LNCaP clone FGC (cell line): ENCODE measurements around the gene KRTAP4-1.
"Not testable (repeated sequence)": the region's sequence is repeated elsewhere in the genome, so short reads cannot be mapped to it uniquely, and the experiment has no call there.

Experiments used
- DNase-seq: peaks from one replicate; pipeline ENCODE4 v3.0.0-alpha.2; 2011; ENCODE audit warnings: low read depth
- H3K4me3 ChIP-seq: 2 replicates; pipeline ENCODE4 v1.5.1; 2011; ENCODE audit warnings: mild to moderate bottlenecking, low read depth, low read length, control low read depth
- TF ChIP-seq, protein P1 (sequence below): IDR thresholded peaks from 2 replicates; pipeline ENCODE4 v1.5.1; 2012; ENCODE audit warnings: mild to moderate bottlenecking; ENCODE audit not compliant: control insufficient read depth, insufficient read depth; ENCODE audit errors: extremely low read depth

Gene KRTAP4-1

DNA sequence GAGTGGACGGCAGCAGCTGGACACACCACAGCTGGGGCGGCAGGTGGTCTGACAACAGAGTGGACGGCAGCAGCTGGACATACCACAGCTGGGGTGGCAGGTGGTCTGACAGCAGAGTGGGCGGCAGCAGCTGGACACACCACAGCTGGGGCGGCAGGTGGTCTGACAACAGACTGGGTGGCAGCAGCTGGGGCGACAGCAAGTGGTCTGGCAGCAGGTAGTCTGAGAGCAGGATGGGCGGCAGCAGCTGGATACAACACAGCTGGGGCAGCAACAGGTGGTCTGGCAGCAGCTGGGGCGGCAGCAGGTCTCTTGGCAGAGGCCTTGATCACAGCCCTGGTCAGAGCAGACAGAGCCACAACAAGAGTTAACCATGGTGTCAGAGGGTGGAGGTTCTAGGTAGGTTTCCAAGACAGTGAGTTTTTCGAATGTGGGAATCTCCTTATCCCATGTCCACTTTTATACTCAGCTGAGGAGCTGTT is at the start of gene KRTAP4-1:
TSS of gene KRTAP4-1 (minus strand) at position 432 of the 482 bp plus-strand sequence. CDS start at position 375, 57 bp downstream.
- TF ChIP-seq, protein P1, sequence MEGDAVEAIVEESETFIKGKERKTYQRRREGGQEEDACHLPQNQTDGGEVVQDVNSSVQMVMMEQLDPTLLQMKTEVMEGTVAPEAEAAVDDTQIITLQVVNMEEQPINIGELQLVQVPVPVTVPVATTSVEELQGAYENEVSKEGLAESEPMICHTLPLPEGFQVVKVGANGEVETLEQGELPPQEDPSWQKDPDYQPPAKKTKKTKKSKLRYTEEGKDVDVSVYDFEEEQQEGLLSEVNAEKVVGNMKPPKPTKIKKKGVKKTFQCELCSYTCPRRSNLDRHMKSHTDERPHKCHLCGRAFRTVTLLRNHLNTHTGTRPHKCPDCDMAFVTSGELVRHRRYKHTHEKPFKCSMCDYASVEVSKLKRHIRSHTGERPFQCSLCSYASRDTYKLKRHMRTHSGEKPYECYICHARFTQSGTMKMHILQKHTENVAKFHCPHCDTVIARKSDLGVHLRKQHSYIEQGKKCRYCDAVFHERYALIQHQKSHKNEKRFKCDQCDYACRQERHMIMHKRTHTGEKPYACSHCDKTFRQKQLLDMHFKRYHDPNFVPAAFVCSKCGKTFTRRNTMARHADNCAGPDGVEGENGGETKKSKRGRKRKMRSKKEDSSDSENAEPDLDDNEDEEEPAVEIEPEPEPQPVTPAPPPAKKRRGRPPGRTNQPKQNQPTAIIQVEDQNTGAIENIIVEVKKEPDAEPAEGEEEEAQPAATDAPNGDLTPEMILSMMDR = no peak
- H3K4me3 ChIP-seq = no peak within 1 kb of the TSS
- no peak for DNase-seq

DNA sequence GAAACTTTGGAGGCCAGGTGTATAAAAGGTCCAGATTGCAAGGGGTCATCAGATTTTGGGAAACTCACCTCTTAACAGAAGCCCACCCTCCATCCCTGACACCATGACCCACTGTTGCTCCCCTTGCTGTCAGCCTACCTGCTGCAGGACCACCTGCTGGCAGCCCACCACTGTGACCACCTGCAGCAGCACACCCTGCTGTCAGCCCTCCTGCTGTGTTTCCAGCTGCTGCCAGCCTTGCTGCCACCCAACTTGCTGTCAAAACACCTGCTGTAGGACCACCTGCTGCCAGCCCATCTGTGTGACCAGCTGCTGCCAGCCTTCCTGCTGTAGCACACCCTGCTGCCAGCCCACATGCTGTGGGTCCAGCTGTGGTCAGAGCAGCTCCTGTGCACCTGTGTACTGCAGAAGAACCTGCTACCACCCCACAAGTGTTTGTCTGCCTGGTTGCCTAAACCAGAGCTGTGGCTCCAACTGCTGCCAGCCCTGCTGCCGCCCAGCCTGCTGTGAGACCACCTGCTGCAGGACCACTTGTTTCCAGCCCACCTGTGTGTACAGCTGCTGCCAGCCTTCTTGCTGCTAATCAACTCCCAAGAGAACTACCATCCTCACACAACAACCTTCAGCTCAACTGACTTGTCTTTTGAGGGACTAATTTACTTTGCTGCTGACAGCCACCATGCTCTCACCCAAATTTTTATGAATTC is 47.8 kb upstream of the KRTAP4-1 start, which contains the start of gene KRTAP9-3:
TSS of gene KRTAP9-3 (plus strand) at position 51 of the 707 bp plus-strand sequence. CDS start at position 104, 53 bp downstream.
- H3K4me3 ChIP-seq, DNase-seq: not testable (repeated sequence)

DNA sequence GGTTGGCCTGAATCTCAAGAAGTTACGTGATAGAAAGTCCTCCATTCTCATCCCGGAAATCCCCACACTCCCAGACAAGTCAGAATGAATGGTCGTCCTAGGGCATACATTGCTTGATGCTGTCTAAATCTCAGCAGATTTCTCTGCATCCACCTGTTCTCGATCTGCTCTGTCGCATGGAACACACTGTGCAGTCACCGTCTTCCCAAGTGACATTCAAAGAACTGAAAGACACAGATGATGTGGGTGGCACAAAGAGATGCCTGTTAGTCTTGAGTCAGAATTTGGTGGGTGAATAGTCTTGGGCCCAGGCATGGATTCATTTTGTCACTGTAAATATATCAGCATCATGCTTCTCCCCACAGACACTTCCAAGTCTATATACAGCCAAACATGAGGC is 47.0 kb upstream of the KRTAP4-1 start:
- no peak for DNase-seq
- TF ChIP-seq, protein P1 = no peak
- H3K4me3 ChIP-seq = no peak overlapping the region

DNA sequence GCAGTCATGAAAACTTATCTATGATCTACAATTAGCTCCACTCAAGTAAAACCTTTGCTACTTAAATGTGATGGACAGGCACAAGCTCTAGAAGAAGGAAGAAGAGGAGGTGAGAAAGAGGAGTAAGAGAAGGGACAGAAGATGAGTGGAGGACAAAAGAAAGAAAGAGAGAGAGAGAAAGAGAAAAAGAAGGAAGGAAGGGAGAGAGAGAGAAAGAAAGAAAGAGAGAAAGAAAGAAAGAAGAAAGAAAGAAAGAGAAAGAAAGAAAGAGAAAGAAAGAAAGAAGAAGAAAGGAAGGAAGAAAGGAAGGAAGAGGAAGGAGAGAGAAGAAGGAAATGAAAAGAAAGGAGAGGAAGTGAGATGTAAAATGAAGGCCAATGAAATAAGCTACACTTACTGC is 45.4 kb upstream of the KRTAP4-1 start:
- TF ChIP-seq, protein P1 = no peak

DNA sequence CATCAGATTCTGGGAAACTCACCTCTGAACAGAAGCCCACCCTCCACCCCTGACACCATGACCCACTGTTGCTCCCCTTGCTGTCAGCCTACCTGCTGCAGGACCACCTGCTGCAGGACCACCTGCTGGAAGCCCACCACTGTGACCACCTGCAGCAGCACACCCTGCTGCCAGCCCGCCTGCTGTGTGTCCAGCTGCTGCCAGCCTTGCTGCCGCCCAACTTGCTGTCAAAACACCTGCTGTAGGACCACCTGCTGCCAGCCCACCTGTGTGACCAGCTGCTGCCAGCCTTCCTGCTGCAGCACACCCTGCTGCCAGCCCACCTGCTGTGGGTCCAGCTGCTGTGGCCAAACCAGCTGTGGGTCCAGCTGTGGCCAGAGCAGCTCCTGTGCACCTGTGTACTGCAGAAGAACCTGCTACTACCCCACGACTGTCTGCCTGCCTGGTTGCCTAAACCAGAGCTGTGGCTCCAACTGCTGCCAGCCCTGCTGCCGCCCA is 41.9 kb upstream of the KRTAP4-1 start, which contains the start of gene KRTAP9-2:
TSS of gene KRTAP9-2 (plus strand) at position 51 of the 498 bp plus-strand sequence. CDS start at position 58, 7 bp downstream.
- not testable (repeated sequence) for H3K4me3 ChIP-seq, DNase-seq

More for the DNA sequence above, 45.4 kb upstream of the KRTAP4-1 start:
- H3K4me3 ChIP-seq = no peak overlapping the region
- DNase-seq = no peak

DNA sequence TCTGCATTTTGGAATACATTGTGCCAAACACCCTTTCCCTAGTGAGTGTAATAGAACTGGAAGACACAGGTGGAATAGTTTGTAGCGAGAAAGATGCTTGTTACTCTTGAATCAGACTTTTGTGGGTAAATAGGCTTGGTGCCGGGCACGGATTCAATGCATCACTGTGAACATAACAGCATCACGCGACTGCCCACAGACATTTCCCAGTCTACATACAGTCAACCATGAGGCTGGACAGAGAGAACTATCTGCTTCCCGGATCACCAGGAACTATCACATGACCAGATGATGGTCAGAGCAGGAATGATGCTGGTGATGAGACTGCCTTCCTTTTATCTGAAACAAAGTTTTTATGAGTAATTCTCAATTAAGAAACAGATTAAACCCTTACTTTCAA is 41.3 kb upstream of the KRTAP4-1 start:
- no peak for DNase-seq
- TF ChIP-seq, protein P1 = no peak
- no peak overlapping the region for H3K4me3 ChIP-seq

DNA sequence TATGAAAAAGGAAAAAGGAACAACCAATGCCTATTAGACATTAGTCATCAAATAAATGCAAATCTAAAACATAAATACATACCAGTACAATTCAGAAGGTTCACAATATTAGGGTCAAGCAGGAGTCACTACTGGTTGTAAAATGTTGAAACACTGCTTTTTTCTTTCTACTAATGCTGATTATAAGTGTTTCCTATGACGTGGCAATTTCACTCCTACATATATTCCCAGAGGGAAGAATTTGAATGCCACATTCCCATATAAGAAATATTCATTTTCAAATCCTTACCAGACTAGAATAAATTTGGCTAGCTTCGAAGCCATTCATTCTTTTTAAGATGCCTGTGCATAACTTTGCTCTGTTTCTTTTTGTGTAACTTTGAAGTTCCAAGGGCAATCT is 39.1 kb upstream of the KRTAP4-1 start:
- no peak for DNase-seq
- no peak overlapping the region for H3K4me3 ChIP-seq
- TF ChIP-seq, protein P1 = no peak

DNA sequence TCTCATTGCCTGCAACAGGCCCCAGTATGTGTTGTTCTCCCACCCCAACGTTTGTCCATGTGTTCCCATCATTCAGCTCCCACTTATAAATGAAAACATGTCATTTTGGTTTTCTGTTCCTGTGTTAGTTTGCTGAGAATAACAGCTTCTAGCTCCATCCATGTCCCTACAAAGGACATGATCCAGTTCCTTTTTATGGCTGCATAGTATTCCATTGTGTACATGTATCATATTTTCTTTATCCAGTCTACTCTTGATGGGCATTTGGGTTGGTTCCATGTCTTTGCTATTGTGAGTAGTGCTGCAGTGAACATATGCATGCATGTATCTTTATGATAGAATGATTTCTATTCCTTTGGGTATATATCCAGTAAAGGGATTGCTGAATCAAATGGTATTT is 31.0 kb upstream of the KRTAP4-1 start:
- no peak for DNase-seq
- H3K4me3 ChIP-seq = no peak overlapping the region
- TF ChIP-seq, protein P1 = no peak
